ENCODE data around the gene WDR43. TPM values are rescaled to one million over a fixed set of nuclear protein-coding genes. Genes with fewer than 3 reads are reported as not detected.

The WDR43 gene
- total RNA-seq, 1 experiment from 2014 or later: 86.5 TPM

DNA sequence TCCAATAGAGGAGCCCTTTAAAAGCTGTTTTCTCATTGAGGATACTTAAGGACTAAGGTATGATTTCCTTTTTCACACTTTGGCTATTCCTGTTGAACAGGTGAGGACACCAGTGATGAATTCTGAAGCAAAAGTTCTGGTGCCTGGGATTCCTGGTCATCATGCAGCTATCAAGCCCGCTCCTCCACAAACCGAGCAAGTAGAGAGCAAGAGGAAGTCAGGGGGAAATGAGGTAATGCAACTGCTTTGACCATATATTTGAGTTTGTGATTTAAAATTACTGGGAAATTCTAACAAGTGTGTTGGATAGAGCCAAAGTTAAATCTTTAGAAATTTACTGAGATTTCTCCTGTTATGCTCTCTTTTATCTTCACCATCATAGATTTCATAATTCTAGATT, 33.0 kb downstream of the WDR43 start:
- ChIA-PET POLR2A (no interaction called here), CTCF (no interaction called here)
- Histone ChIP-seq H3K9me3 (ENCODE audit: control insufficient read depth, insufficient read depth, low read depth, low read length) (no peaks in the 10 kb centered on the region), H3K27me3 (ENCODE audit: control insufficient read depth, insufficient read depth, low read length) (no peaks in the 10 kb centered on the region), H3K4me3 (ENCODE audit: low read depth in 2 of 2, low read length in 2 of 2) (no peak overlapping the region), H3K27ac (ENCODE audit: low read length) (no peak overlapping the region), H3K4me1 (ENCODE audit: control insufficient read depth, insufficient read depth, low read length) (no peaks in the 10 kb centered on the region), H3K36me3 (ENCODE audit: control insufficient read depth, insufficient read depth, low read length) (peaks cover 63% of the 10 kb centered on the region)
- intact Hi-C loops (cut with micrococcal nuclease; ENCODE audit: unreplicated experiment): no loop called here
- ATAC-seq (no peak), DNase-seq (ENCODE audit: low read depth, low spot score) (no peak)
- in situ Hi-C loops (cut with HindIII; ENCODE audit: low pct_unique_long_range_greater_than_20kb, low sequenced_read_pairs): no loop called here
- no TSS peak for BruUV-seq (replicated peaks)
- TF ChIP-seq POLR2AphosphoS5 (IDR thresholded peaks at IDR 0.05; ENCODE audit: low read depth, low read length) (no peak), TCF7L2 (IDR thresholded peaks at IDR 0.05; ENCODE audit: low read depth, low read length) (no peak), SIN3A (IDR thresholded peaks at IDR 0.05; ENCODE audit: borderline replicate concordance, insufficient read depth, low read depth, low read length) (no peak)
- TF ChIP-seq, protein P1, sequence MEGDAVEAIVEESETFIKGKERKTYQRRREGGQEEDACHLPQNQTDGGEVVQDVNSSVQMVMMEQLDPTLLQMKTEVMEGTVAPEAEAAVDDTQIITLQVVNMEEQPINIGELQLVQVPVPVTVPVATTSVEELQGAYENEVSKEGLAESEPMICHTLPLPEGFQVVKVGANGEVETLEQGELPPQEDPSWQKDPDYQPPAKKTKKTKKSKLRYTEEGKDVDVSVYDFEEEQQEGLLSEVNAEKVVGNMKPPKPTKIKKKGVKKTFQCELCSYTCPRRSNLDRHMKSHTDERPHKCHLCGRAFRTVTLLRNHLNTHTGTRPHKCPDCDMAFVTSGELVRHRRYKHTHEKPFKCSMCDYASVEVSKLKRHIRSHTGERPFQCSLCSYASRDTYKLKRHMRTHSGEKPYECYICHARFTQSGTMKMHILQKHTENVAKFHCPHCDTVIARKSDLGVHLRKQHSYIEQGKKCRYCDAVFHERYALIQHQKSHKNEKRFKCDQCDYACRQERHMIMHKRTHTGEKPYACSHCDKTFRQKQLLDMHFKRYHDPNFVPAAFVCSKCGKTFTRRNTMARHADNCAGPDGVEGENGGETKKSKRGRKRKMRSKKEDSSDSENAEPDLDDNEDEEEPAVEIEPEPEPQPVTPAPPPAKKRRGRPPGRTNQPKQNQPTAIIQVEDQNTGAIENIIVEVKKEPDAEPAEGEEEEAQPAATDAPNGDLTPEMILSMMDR (IDR thresholded peaks at IDR 0.05): no peak
- TF ChIP-seq, protein P2, sequence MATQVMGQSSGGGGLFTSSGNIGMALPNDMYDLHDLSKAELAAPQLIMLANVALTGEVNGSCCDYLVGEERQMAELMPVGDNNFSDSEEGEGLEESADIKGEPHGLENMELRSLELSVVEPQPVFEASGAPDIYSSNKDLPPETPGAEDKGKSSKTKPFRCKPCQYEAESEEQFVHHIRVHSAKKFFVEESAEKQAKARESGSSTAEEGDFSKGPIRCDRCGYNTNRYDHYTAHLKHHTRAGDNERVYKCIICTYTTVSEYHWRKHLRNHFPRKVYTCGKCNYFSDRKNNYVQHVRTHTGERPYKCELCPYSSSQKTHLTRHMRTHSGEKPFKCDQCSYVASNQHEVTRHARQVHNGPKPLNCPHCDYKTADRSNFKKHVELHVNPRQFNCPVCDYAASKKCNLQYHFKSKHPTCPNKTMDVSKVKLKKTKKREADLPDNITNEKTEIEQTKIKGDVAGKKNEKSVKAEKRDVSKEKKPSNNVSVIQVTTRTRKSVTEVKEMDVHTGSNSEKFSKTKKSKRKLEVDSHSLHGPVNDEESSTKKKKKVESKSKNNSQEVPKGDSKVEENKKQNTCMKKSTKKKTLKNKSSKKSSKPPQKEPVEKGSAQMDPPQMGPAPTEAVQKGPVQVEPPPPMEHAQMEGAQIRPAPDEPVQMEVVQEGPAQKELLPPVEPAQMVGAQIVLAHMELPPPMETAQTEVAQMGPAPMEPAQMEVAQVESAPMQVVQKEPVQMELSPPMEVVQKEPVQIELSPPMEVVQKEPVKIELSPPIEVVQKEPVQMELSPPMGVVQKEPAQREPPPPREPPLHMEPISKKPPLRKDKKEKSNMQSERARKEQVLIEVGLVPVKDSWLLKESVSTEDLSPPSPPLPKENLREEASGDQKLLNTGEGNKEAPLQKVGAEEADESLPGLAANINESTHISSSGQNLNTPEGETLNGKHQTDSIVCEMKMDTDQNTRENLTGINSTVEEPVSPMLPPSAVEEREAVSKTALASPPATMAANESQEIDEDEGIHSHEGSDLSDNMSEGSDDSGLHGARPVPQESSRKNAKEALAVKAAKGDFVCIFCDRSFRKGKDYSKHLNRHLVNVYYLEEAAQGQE (IDR thresholded peaks at IDR 0.05; ENCODE audit: insufficient read depth in 1 of 2, low read depth in 2 of 2, low read length in 1 of 2): no peak

DNA sequence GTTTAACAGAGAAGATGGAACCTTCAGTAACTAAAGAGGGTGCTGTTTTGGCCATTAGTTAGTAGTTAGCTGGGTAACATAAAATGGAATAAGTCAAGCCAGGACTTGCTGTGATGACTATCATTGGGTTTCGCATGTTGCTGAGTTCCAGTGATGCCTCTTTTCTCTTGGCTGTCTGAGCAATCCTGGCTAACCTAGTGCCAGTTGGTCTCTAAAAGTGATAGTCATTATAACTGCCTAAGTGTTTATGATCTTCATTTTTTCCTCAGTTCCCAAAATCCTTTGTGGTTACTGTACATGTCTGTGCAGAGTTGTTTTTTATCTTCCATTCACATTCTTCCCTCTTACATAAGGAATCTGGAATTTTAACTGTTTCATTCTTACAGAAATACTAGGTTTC, 33.4 kb downstream of the WDR43 start:
- H3K9me3 ChIP-seq (ENCODE audit: control insufficient read depth, insufficient read depth, low read depth, low read length): no peaks in the 10 kb centered on the region
- no peaks in the 10 kb centered on the region for H3K27me3 ChIP-seq (ENCODE audit: control insufficient read depth, insufficient read depth, low read length)
- no peaks in the 10 kb centered on the region for H3K4me1 ChIP-seq (ENCODE audit: control insufficient read depth, insufficient read depth, low read length)
- ChIA-PET CTCF (no interaction called here), POLR2A (interaction anchor here (0.6 to 0.7 kb wide), 2 partner anchors 28 to 41 kb away, joined by 4 to 9 read pairs; no protein-coding TSS in a partner anchor)
- DNase-seq (ENCODE audit: low read depth, low spot score) (no peak), ATAC-seq (no peak)
- no peak overlapping the region for H3K4me3 ChIP-seq (ENCODE audit: low read depth in 2 of 2, low read length in 2 of 2)
- H3K27ac ChIP-seq (ENCODE audit: low read length): no peak overlapping the region
- TF ChIP-seq SIN3A (IDR thresholded peaks at IDR 0.05; ENCODE audit: borderline replicate concordance, insufficient read depth, low read depth, low read length) (no peak), TCF7L2 (IDR thresholded peaks at IDR 0.05; ENCODE audit: low read depth, low read length) (no peak), POLR2AphosphoS5 (IDR thresholded peaks at IDR 0.05; ENCODE audit: low read depth, low read length) (no peak)
- TF ChIP-seq, protein P1 (IDR thresholded peaks at IDR 0.05): no peak
- TF ChIP-seq, protein P2 (IDR thresholded peaks at IDR 0.05; ENCODE audit: insufficient read depth in 1 of 2, low read depth in 2 of 2, low read length in 1 of 2): no peak
- BruUV-seq (replicated peaks): no TSS peak
- peaks cover 64% of the 10 kb centered on the region for H3K36me3 ChIP-seq (ENCODE audit: control insufficient read depth, insufficient read depth, low read length)
- in situ Hi-C loops (cut with HindIII; ENCODE audit: low pct_unique_long_range_greater_than_20kb, low sequenced_read_pairs): no loop called here
- intact Hi-C loops (cut with micrococcal nuclease; ENCODE audit: unreplicated experiment): no loop called here
